ENCODE results near the gene ST3GAL3.

DNA sequence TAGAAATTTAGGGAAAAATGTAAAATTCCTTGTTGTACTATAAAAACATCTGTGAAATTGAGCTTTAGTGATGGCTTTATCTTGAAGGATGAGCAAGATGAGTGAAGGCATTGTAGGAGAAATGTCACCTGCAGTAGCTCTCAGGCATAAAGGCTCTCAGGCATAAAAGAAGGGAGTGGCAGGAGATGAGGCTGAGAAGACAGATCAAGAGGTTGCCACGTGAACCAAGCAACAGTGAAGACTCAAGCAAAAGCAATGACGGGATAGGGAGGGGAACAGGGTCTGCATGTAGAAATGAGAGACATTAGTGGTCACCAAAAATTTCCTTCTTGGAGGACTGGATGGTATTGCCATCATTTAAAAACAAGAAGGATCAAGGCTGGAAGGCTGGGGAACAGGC lies 98.8 kb downstream of the ST3GAL3 start:
- TF ChIP-seq, protein P1, sequence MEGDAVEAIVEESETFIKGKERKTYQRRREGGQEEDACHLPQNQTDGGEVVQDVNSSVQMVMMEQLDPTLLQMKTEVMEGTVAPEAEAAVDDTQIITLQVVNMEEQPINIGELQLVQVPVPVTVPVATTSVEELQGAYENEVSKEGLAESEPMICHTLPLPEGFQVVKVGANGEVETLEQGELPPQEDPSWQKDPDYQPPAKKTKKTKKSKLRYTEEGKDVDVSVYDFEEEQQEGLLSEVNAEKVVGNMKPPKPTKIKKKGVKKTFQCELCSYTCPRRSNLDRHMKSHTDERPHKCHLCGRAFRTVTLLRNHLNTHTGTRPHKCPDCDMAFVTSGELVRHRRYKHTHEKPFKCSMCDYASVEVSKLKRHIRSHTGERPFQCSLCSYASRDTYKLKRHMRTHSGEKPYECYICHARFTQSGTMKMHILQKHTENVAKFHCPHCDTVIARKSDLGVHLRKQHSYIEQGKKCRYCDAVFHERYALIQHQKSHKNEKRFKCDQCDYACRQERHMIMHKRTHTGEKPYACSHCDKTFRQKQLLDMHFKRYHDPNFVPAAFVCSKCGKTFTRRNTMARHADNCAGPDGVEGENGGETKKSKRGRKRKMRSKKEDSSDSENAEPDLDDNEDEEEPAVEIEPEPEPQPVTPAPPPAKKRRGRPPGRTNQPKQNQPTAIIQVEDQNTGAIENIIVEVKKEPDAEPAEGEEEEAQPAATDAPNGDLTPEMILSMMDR (IDR thresholded peaks at IDR 0.05) = no peak
- TF ChIP-seq POLR2A (IDR thresholded peaks at IDR 0.05) = no peak

Data from Peyer's patch (tissue), 4 donors.